ENCODE data around the gene VEGFA.

- TF ChIP-seq GATA2 (IDR thresholded peaks at IDR 0.05; ENCODE audit: low read depth, low read length): no peak
- TF ChIP-seq GATA3 (IDR thresholded peaks at IDR 0.05; ENCODE audit: low read depth, low read length): no peak
Observed at GRCh38 chr6:43768983-43769525, 957 bp upstream of the VEGFA start.
